ENCODE data around the gene SND1.

GRCh38 chr7:127889677-127890076 is 237.7 kb downstream of the SND1 start:
- TF ChIP-seq ARNT (IDR thresholded peaks at IDR 0.05) (no peak), FOXA1 (IDR thresholded peaks at IDR 0.05) (no peak)
